PC-9 (cell line): Measurements from ENCODE around the gene NEURL2.

ENCODE experiments used
- EZH2 ChIP-seq: fragments of 200-600 bp; sonication (generic); IDR thresholded peaks from 2 replicates; pipeline ENCODE4 v1.8.0; 2017; ENCODE audit warnings: antibody characterized with exemption, low read depth
- TF ChIP-seq, protein P1 (sequence below): fragments of 200-600 bp; sonication (generic); conservative IDR thresholded peaks from 2 replicates; pipeline ENCODE4 v1.6.1; 2017; ENCODE audit warnings: mixed run types, antibody characterized with exemption, mild to moderate bottlenecking, moderate library complexity

DNA sequence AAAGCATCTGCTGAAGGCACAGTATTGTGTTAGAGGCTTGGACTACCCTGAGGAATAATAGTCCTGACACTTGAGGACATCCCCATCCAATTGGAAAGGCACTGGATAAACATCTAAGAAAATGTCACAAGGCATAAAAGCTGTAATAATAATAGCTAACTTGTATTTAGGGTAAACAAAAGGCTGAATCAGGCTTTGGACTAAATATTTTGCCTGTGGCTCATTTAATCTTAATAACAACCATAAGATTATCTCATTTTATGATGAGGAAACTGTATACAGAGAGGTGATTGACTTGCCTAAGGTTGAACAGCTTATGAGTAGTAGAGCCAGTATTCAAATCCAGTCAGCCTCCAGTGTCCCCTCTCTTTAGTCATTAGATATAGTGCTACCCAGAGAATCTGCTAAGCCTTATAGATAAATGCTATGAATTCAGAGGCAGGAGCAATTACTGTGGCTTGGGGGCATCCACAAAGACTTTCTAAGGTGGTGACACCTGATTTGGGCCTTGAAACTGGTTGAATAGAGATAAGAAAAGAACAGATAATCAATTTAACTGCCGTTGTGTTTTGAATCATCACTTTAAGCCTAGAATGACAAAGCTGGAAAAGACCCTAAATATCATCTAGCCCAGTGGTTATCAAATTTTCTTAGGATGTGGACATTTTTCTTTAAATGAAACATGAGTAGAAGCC is 17.5 kb downstream of the NEURL2 start:
- TF ChIP-seq, protein P1, sequence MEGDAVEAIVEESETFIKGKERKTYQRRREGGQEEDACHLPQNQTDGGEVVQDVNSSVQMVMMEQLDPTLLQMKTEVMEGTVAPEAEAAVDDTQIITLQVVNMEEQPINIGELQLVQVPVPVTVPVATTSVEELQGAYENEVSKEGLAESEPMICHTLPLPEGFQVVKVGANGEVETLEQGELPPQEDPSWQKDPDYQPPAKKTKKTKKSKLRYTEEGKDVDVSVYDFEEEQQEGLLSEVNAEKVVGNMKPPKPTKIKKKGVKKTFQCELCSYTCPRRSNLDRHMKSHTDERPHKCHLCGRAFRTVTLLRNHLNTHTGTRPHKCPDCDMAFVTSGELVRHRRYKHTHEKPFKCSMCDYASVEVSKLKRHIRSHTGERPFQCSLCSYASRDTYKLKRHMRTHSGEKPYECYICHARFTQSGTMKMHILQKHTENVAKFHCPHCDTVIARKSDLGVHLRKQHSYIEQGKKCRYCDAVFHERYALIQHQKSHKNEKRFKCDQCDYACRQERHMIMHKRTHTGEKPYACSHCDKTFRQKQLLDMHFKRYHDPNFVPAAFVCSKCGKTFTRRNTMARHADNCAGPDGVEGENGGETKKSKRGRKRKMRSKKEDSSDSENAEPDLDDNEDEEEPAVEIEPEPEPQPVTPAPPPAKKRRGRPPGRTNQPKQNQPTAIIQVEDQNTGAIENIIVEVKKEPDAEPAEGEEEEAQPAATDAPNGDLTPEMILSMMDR, result no peak
- TF ChIP-seq EZH2, result no peak
